ENCODE results near the gene KIR2DL4. TPM values are rescaled to one million over a fixed set of nuclear protein-coding genes. Genes with fewer than 3 reads are reported as not detected.
"Not testable (repeated sequence)": the region's sequence is repeated elsewhere in the genome, so short reads cannot be mapped to it uniquely, and the experiment has no call there.

Gene KIR2DL4
- not detected for polyA plus RNA-seq (2012; ENCODE audit: insufficient read depth, insufficient read length)

DNA sequence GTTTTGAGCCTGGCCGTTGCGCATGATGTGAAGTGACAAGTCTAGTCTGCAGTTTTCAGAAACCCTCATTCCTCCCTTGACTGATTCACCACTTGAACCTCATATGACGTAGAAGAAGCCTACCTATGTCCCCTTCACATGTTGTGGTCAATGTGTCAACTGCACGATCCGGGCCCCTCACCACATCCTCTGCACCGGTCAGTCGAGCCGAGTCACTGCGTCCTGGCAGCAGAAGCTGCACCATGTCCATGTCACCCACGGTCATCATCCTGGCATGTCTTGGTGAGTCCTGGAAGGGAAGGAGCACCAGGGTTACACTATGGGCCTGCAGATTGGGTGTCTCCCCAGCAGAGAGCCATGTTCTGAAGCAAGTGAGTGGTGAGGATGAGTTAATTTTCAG, at the start of gene KIR2DL4:
Gene KIR2DL4, plus strand, starts transcription at position 201 of the 400 bp plus-strand sequence. Its CDS starts 42 bp downstream, at position 243.
- no peak for DNase-seq (ENCODE audit: low read depth, low spot score)

GRCh38 chr19:54756204-54757110, 47.0 kb upstream of the KIR2DL4 start:
- not testable (repeated sequence) for H3K4me3 ChIP-seq (ENCODE audit: low read length); DNase-seq (ENCODE audit: low read depth, low spot score)

More for the DNA sequence above, at the start of gene KIR2DL4:
- H3K4me3 ChIP-seq (ENCODE audit: low read length): no peak within 1 kb of the TSS

- DNase-seq (ENCODE audit: low read depth, low spot score); H3K4me3 ChIP-seq (ENCODE audit: low read length): not testable (repeated sequence)
Observed at GRCh38 chr19:54758577-54758976, 44.8 kb upstream of the KIR2DL4 start.

DNA sequence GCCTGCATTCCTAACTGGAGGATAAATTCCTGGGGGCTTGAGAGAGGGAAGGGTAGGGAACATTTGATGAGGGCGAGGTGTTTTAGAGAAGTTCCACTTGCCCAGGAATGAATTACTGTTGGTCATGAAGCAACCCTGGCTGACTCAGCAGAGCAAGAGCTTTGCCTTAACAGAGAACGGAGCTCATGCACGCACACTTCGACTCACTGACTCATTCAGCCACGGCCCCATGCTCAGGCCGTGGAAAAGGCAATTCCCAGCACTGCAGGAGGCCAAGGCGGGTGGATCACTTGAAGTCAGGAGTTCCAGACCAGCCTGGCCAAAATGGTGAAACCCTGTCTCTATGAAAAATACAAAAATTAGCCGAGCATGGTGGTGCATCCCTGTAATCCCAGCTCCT, 39.2 kb upstream of the KIR2DL4 start:
- DNase-seq (ENCODE audit: low read depth, low spot score); H3K4me3 ChIP-seq (ENCODE audit: low read length): not testable (repeated sequence)

DNA sequence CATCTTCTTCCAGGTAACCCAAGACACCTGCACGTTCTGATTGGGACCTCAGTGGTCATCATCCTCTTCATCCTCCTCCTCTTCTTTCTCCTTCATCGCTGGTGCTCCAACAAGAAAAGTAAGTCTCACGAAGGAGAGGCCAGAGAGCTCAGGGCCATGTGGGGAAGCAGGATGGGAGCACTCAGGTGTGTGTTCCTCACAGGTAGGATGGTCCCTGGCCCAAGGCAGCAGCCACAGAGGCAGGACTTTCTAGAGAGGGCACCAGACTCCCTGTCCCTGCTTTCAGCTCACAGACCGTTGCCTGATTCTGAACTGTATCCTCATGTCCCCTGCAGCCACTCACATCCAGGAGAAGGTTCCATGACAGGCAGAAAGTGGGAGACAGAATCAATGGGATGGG, 36.9 kb upstream of the KIR2DL4 start:
- H3K4me3 ChIP-seq (ENCODE audit: low read length); DNase-seq (ENCODE audit: low read depth, low spot score): not testable (repeated sequence)

- not testable (repeated sequence) for H3K4me3 ChIP-seq (ENCODE audit: low read length); DNase-seq (ENCODE audit: low read depth, low spot score)
Observed at GRCh38 chr19:54769646-54770045, 33.8 kb upstream of the KIR2DL4 start, which contains the start of gene KIR2DL1. KIR2DL1 (plus strand) TSS chr19:54769793; CDS start chr19:54769851, 58 bp downstream.

DNA sequence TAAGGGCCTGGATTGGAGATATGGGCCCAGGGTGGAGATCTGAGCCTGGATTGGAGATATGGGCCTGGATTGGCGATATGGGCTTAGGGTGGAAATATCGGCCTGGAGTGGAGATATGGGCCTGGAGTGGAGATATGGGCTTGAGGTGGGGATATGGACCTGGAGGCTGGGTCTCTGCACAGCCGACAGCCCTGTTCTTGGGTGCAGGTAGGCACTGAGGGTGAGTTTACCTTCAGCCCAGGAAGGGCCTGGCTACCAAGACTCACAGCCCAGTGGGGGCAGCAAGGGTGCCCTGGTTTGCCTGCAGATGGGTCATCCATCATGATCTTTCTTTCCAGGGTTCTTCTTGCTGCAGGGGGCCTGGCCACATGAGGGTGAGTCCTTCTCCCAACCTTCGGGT, 32.9 kb upstream of the KIR2DL4 start:
- H3K4me3 ChIP-seq (ENCODE audit: low read length); DNase-seq (ENCODE audit: low read depth, low spot score): not testable (repeated sequence)

- H3K4me3 ChIP-seq (ENCODE audit: low read length): not testable (repeated sequence)
Observed at GRCh38 chr19:54771018-54771960, 32.1 kb upstream of the KIR2DL4 start.

DNA sequence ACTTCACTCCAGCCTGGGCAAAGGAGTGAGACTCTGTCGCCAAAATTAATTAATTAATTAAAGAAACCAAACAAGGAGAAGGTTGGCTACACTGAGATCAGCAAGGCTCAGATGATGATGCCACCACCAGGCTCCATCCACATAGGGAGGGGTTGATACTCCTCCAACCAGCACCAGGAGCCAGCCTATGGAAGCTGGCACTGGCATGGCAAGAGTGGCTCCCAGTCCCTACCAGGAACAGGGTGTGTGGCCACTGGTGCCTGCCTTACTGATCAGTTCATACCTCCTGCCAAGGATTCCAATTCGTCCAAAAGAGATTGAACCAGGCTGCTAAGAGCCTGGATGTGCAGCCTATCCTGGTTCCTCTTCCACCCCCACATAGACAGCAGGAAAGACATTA, 30.7 kb upstream of the KIR2DL4 start:
- DNase-seq (ENCODE audit: low read depth, low spot score); H3K4me3 ChIP-seq (ENCODE audit: low read length): not testable (repeated sequence)

More at GRCh38 chr19:54771018-54771960, 32.1 kb upstream of the KIR2DL4 start:
- DNase-seq (ENCODE audit: low read depth, low spot score): not testable (repeated sequence)

DNA sequence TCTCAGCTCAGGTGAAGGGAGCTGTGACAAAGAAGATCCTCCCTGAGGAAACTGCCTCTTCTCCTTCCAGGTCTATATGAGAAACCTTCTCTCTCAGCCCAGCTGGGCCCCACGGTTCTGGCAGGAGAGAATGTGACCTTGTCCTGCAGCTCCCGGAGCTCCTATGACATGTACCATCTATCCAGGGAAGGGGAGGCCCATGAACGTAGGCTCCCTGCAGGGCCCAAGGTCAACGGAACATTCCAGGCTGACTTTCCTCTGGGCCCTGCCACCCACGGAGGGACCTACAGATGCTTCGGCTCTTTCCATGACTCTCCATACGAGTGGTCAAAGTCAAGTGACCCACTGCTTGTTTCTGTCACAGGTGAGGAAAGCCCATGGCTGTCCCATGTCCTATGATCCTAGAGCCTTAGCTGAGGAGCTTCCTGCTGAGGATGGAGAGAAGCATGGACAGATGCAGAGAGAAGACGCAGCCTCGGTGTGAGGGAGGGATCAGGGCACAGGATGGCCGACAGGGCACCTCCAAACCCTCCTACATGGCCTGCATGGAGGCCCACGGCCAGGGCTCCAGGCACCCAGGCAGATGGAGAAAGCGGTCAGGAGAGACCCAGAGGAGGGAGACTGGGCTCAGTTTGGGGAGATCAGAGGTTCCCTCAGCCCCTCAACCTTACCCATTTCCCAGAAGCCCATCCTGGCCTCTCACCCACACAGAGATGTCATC, 28.2 kb upstream of the KIR2DL4 start:
- H3K4me3 ChIP-seq (ENCODE audit: low read length); DNase-seq (ENCODE audit: low read depth, low spot score): not testable (repeated sequence)

DNA sequence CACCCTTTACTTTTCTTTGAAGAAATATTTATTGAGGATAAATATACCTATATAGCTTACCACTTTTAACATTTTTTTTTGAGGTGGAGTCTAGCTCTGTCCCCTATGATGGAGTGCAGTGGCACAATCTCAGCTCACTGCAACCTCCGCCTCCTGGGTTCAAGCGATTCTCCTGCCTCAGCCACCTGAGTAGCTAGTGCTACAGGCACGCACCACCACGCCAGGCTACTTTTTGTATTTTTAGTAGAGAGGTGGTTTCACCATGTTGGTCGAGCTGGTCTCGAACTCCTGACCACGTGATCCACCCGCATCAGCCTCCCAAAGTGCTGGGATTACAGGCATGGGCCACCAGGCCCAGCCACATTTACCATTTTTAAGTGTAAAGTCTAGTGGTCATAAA, 27.6 kb upstream of the KIR2DL4 start:
- H3K4me3 ChIP-seq (ENCODE audit: low read length); DNase-seq (ENCODE audit: low read depth, low spot score): not testable (repeated sequence)

DNA sequence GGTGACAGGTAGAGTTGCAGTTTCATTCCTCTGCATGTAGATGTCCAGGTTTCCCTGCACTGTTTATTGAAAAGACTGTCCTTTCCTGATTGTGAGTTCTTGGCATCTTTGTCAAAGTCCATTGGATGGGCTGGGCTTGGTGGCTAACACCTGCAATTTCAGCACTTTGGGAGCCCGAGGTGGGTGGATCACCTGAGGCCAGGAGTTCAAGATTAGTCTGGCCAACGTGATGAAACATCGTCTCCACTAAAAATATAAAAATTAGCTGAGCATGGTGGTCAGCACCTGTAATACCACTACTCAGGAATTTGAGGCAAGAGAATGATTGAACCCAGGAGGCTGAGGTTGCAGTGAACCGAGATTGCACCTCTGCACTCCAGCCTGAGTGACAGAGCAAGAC, 25.6 kb upstream of the KIR2DL4 start:
- H3K4me3 ChIP-seq (ENCODE audit: low read length); DNase-seq (ENCODE audit: low read depth, low spot score): not testable (repeated sequence)

GRCh38 chr19:54778896-54779295, 24.5 kb upstream of the KIR2DL4 start:
- not testable (repeated sequence) for DNase-seq (ENCODE audit: low read depth, low spot score); H3K4me3 ChIP-seq (ENCODE audit: low read length)

- not testable (repeated sequence) for H3K4me3 ChIP-seq (ENCODE audit: low read length); DNase-seq (ENCODE audit: low read depth, low spot score)
Observed at GRCh38 chr19:54782916-54783315, 20.5 kb upstream of the KIR2DL4 start.

GRCh38 chr19:54786091-54786723, 17.2 kb upstream of the KIR2DL4 start:
- H3K4me3 ChIP-seq (ENCODE audit: low read length); DNase-seq (ENCODE audit: low read depth, low spot score): not testable (repeated sequence)

GRCh38 chr19:54788154-54788553, 15.3 kb upstream of the KIR2DL4 start:
- DNase-seq (ENCODE audit: low read depth, low spot score); H3K4me3 ChIP-seq (ENCODE audit: low read length): not testable (repeated sequence)

DNA sequence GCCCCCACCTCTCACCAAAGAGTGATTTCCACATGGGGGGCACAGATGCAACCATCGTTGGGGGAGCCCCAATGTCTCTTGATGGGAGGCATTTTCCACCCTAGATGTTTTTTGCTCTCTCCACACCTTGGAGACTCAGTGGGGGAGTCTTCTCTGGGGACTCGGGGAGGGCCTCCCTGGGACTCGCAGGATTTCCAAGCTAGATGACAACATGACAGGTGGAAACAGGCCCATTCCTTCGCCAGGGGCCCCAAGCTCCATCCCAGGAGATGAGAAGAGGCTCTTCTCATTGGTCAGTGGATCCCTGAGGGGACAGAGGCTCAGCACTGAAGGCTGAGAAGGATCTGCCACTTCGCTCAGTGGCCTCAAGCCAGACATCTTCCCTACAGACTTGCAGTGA, 12.7 kb upstream of the KIR2DL4 start:
- no peak overlapping the region for H3K4me3 ChIP-seq (ENCODE audit: low read length)
- DNase-seq (ENCODE audit: low read depth, low spot score): no peak

GRCh38 chr19:54791476-54791875, 11.9 kb upstream of the KIR2DL4 start:
- no peak for DNase-seq (ENCODE audit: low read depth, low spot score)
- no peak overlapping the region for H3K4me3 ChIP-seq (ENCODE audit: low read length)

Data from Jurkat, Clone E6-1 (cell line).